GM04503 (cell line): ENCODE results near the gene TTBK2.
"Not testable (repeated sequence)": the region's sequence is repeated elsewhere in the genome, so short reads cannot be mapped to it uniquely, and the experiment has no call there.

Source experiments
- DNase-seq: peaks from one replicate; pipeline ENCODE4 v3.0.0-alpha.2; 2012; ENCODE audit warnings: low read depth

Gene TTBK2

GRCh38 chr15:42920519-42921341 is at the start of gene TTBK2:
Gene TTBK2 (minus strand): TSS chr15:42920778. CDS start chr15:42878617, 42,161 bp downstream.
- peak; percentile 90 for DNase-seq

- no peak for DNase-seq
Observed at GRCh38 chr15:42964476-42964875, 43.9 kb upstream of the TTBK2 start.

DNA sequence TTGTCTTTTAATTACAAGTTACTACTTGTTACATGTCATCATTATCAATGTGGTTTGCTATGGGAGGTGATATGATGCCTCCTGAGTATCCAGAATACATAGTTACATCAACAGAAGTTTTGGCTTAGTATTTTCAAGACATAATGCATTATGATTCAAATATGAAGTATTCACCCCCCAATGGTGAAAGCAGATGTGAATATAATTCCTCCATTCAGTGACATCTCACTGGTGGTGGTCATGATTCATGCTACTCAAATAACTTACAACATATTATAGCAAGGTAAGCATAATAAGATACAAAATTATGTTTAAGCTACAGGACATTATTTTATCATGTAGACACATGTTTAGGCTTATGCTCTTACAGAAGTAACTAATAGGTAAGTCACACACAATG is 34.9 kb upstream of the TTBK2 start:
- peak; percentile 43 for DNase-seq

GRCh38 chr15:42954291-42954690 is 33.7 kb upstream of the TTBK2 start:
- no peak for DNase-seq

GRCh38 chr15:42948898-42949297 is 28.3 kb upstream of the TTBK2 start:
- DNase-seq = not testable (repeated sequence)

- no peak for DNase-seq
Observed at GRCh38 chr15:42940527-42940926, 19.9 kb upstream of the TTBK2 start.

- no peak for DNase-seq
Observed at GRCh38 chr15:42939841-42940240, 19.3 kb upstream of the TTBK2 start.

- no peak for DNase-seq
Observed at GRCh38 chr15:42937143-42937542, 16.6 kb upstream of the TTBK2 start.

- DNase-seq = no peak
Observed at GRCh38 chr15:42933886-42934667, 13.5 kb upstream of the TTBK2 start.

DNA sequence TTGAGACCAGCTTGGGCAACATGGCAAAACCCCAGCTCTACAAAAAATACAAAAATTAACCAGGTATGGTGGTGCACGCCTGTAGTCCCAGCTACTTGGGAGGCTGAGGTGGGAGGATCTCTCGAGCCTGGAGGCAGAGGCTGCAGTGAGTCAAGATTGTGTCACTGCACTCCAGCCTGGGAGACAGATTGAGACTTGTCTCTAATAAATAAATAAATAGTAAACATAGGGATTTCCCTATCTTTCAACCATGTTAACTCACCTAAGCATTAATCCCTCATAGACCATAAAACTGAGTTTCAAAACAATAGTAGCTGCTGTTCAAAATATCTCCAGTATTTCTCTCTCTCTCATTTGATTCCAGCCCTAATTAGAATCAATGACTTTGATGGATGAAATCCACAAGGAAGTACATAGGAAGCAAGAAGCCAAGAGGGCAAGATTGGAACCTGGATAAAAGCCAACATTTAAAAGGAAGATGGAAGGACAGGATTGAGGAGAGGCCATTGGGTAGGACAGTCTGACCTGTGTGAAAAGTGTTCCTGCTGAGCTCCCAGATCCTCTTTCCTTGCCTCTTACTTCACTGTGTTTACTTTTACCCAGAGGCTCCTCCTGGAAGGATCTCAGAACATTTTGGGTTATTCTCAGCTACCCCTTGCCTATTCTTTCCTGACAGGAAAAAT is 12.4 kb upstream of the TTBK2 start:
- DNase-seq = no peak

- no peak for DNase-seq
Observed at GRCh38 chr15:42931702-42932486, 11.3 kb upstream of the TTBK2 start.

- DNase-seq = no peak
Observed at GRCh38 chr15:42929306-42929848, 8.8 kb upstream of the TTBK2 start.

DNA sequence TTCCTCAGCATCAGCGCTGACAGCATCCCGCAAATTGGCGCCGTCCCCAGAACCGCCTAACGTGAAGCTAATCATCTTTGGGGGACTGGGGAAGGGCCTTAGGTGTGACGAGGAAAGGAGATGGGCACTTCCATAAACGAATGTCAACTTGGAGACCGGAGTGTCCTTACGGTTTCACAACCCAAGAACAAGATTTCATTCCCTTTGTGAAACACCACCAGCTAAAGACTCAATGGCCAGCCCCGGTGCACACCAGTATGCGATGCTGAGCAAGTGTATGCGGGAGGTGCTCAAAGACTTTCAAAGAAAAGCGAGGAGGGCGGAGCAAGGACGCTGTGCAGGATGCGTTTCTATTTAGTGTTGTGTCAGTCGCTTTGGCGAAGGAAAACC is 759 bp upstream of the TTBK2 start:
- DNase-seq = no peak

DNA sequence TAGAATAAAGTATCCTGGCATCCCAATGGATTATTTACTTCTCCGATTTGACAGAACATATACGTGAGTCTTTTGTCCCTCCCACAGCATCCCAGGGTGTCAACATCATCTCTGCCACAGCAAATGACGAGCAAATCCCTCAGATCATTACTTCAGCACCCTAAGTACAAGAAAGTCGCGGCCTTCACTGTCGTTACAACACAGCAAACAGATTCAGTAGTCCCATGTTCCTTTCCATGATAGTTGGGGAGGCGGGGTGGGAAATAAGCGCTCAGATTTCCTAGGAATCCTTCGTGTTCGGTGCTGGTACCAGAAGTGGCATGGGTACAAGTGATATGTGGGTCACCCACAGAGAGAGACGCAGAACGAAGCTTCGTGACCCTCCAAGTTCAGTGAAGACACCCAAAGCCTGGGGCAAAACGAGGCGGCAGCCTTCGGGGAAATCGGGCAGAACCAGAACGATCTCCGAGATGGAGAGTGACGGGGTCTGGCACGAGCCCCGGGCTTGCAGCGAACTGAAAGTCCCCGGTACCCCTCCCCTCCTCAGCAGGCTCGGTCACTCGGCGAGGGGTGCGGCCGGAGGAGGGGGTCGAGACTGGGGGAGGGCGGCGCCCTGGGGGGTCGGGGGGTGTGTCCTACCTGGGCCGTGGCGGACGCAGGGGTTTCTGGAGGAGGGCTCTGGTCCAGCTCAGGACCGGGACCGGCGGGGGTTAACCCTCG is 619 bp downstream of the TTBK2 start:
- DNase-seq = no peak

GRCh38 chr15:42919308-42919707 is 1.3 kb downstream of the TTBK2 start:
- no peak for DNase-seq

GRCh38 chr15:42918047-42918446 is 2.5 kb downstream of the TTBK2 start:
- no peak for DNase-seq

- no peak for DNase-seq
Observed at GRCh38 chr15:42915654-42916315, 4.8 kb downstream of the TTBK2 start.

DNA sequence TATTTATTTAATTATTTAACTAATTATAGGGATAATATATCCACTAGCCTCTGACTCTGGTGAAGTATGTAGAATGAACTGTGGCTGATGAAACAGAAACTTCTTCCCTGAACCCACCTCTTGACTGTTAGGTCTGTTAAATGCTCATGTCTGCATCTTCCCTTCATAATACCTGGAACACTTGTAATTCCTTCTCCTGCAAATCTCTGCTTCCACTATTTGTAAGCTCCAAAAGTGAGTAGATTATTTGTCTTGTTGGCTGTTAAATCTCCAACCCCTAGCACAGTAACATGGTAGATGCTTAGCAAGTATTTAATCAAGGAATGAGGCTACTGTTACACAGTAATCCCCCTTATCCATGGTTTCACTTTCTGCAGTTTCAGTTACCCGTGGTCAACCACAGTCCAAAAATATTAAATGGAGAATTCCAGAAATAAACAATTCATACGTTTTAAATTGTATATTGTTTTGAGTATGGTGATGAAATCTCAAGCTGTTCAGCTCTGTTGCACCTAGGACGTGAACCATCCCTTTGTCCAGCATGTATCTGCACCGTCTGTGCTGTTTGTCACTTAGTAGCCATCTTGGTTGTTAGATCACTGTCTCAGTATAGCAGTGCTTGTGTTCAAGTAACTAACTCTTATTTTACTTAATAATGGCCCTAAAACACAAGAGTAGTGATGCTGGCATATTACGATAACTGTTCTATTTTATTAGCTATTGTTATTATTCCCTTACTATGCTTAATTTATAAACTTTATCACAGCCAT is 5.7 kb downstream of the TTBK2 start:
- DNase-seq = no peak

DNA sequence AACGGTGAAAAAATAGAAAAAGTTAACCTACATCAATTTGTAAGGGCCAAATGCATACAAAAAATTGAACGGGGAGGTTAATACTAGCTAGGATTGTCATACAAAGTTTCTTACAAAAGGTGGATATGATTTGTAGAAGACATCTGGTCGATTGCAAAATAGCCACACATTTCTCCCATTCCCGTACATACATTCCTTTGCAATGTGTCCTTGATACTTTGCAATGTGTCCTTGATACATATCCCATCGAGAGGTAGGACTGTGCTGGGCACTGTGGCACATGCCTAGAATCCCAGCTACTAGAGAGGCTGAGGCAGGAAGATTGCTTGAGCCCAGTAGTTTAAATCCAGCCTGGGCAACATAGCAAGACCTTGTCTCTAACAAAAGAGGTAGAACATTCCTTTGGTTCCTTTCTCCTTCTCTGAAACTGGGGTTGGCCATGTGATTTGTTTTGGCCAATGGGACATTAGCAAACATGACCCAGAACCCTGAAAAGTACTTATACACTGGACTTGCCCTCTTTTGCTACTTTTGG is 9.5 kb downstream of the TTBK2 start:
- peak; percentile 39 for DNase-seq
